GM23338 (cell line): ENCODE data around the gene DLG2. TPM values are rescaled to one million over a fixed set of nuclear protein-coding genes. Genes with fewer than 3 reads are reported as not detected.

Experiments used
- ATAC-seq: fragments of 200-7000 bp; cut with Tn5 transposase; 3 replicates; pipeline ENCODE4 v1.9.1; 2020
- DNase-seq: peaks from one replicate; pipeline ENCODE4 v3.0.0-alpha.2; 2015; ENCODE audit warnings: low spot score
- H2AFZ ChIP-seq: fragments of 200-600 bp; sonication (generic); 2 replicates; pipeline ENCODE4 v1.8.0; 2016; ENCODE audit warnings: antibody characterized with exemption, mild to moderate bottlenecking, moderate library complexity
- H3F3A ChIP-seq: fragments of 200-600 bp; sonication (generic); replicated peaks from 2 replicates; pipeline ENCODE4 v1.8.0; 2017; ENCODE audit warnings: antibody characterized with exemption, mixed run types, low read depth
- H3K27ac ChIP-seq: fragments of 200-600 bp; sonication (generic); 2 replicates; pipeline ENCODE4 v1.6.1; 2016; ENCODE audit warnings: low read depth
- H3K27me3 ChIP-seq: fragments of 200-600 bp; sonication (generic); 2 replicates; pipeline ENCODE4 v1.8.0; 2016; ENCODE audit warnings: mild to moderate bottlenecking, mixed run types, moderate library complexity; ENCODE audit not compliant: insufficient read depth
- H3K36me3 ChIP-seq: fragments of 200-600 bp; sonication (generic); 2 replicates; pipeline ENCODE4 v1.8.0; 2016; ENCODE audit warnings: mild to moderate bottlenecking; ENCODE audit not compliant: insufficient read depth
- H3K4me1 ChIP-seq: fragments of 200-600 bp; sonication (generic); 2 replicates; pipeline ENCODE4 v1.8.0; 2016; ENCODE audit warnings: mild to moderate bottlenecking, moderate library complexity; ENCODE audit not compliant: insufficient read depth
- H3K4me2 ChIP-seq: fragments of 200-600 bp; sonication (generic); 2 replicates; pipeline ENCODE4 v1.7.1; 2017; ENCODE audit warnings: mixed run types
- H3K4me3 ChIP-seq: fragments of 200-600 bp; sonication (generic); 2 replicates; pipeline ENCODE4 v1.6.1; 2016; ENCODE audit warnings: mixed run types
- H3K79me2 ChIP-seq: fragments of 200-600 bp; sonication (generic); replicated peaks from 2 replicates; pipeline ENCODE4 v1.8.0; 2017; ENCODE audit warnings: mild to moderate bottlenecking; ENCODE audit not compliant: insufficient read depth
- H3K9me2 ChIP-seq: fragments of 200-600 bp; sonication (generic); 2 replicates; pipeline ENCODE4 v1.8.0; 2017; ENCODE audit not compliant: insufficient read depth
- H4K20me1 ChIP-seq: fragments of 200-600 bp; sonication (generic); replicated peaks from 2 replicates; pipeline ENCODE4 v1.8.0; 2017; ENCODE audit warnings: mild to moderate bottlenecking; ENCODE audit not compliant: insufficient read depth
- H3K27ac Mint-ChIP-seq: 2 replicates; pipeline ENCODE4 v1.8.0; 2020; ENCODE audit warnings: inconsistent platforms, mild to moderate bottlenecking, moderate library complexity, mixed read lengths
- H3K27me3 Mint-ChIP-seq: 3 replicates; pipeline ENCODE4 v1.8.0; 2022; ENCODE audit warnings: low read depth, mild to moderate bottlenecking, moderate library complexity, mixed read lengths, inconsistent platforms; ENCODE audit not compliant: insufficient read depth, poor library complexity
- H3K36me3 Mint-ChIP-seq: 3 replicates; pipeline ENCODE4 v1.8.0; 2021; ENCODE audit warnings: low read depth, mild to moderate bottlenecking, inconsistent platforms, moderate library complexity, mixed read lengths
- H3K4me1 Mint-ChIP-seq: 3 replicates; pipeline ENCODE4 v1.8.0; 2020; ENCODE audit warnings: mild to moderate bottlenecking, inconsistent platforms, mixed read lengths
- H3K4me3 Mint-ChIP-seq: 3 replicates; pipeline ENCODE4 v1.8.0; 2021; ENCODE audit warnings: moderate library complexity, mild to moderate bottlenecking, inconsistent platforms, mixed read lengths
- H3K9me3 Mint-ChIP-seq: 3 replicates; pipeline ENCODE4 v1.8.0; 2020; ENCODE audit warnings: moderate library complexity, mild to moderate bottlenecking, inconsistent platforms, mixed read lengths
- CTCF ChIP-seq, 2 experiments: fragments of 200-600 bp in 1 of 2; sonication (generic) in 1 of 2; conservative IDR thresholded peaks; 2 replicates each; pipeline versions ENCODE4 v1.5.1 to v1.6.1; 2016 to 2017; ENCODE audit warnings: antibody characterized with exemption in 2 of 2, low read depth in 2 of 2, mild to moderate bottlenecking in 2 of 2, moderate library complexity in 1 of 2
- ETS1 ChIP-seq: IDR thresholded peaks from 2 replicates; pipeline ENCODE4 v1.6.1; 2016; ENCODE audit warnings: antibody characterized with exemption
- JUNB ChIP-seq: IDR thresholded peaks from one replicate; pipeline ENCODE4 v1.6.1; 2016; ENCODE audit warnings: antibody characterized with exemption; ENCODE audit not compliant: unreplicated experiment
- REST ChIP-seq: IDR thresholded peaks from one replicate; pipeline ENCODE4 v1.6.1; 2018; ENCODE audit warnings: antibody characterized with exemption; ENCODE audit not compliant: unreplicated experiment
- polyA plus RNA-seq: library from polyadenylated mRNA; unstranded; fragments of >200 nt; fragmentation: Nextera tagmentation; extraction: Ambion mirVana; gene quantifications from 2 replicates; pipeline ENCODE4 v1.2.1, GENCODE V29; 2016
- total RNA-seq: library from RNA; depleted of rRNA; stranded (reverse); fragments of >200 nt; shearing (Covaris generic); gene quantifications from 2 replicates; pipeline ENCODE4 v1.2.3, GENCODE V29; 2014
- TF ChIP-seq, protein P1 (sequence below): fragments of 250-450 bp; sonication (Bioruptor Pico); IDR thresholded peaks from 2 replicates; pipeline ENCODE4 v1.5.0; 2020; ENCODE audit warnings: mild to moderate bottlenecking, moderate library complexity

The DLG2 gene
- total and polyA plus RNA-seq, 2 experiments from 2014 or later = 19.8 to 21.5 TPM

- TF ChIP-seq REST (no peak), ETS1 (no peak), JUNB (no peak)
Observed at GRCh38 chr11:83674102-83674896, 1952.8 kb downstream of the DLG2 start (continued).

DNA sequence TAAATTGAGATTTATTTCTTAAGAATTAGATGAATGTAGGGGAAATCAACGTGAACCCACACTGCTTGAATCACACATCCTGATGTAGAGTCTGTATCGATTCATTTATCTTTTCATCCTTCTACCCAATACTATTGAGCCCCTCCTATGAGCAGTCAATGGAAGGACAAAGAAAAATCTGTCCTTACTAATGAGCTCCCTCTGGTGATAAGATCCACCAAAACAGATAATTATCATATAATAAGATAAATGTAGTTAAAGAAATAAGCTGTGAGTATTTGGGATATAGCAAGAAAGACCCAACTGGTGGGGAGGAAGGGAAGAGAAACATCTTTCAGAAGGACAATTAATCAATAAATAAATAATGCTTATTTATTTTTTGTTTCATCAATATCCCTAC, 1955.9 kb downstream of the DLG2 start:
- DNase-seq = no peak
- no peak overlapping the region for H3K4me2 ChIP-seq
- H3K27me3 ChIP-seq = no peaks in the 10 kb centered on the region
- Mint-ChIP-seq H3K4me1 (peaks cover 9% of the 10 kb centered on the region; the same call in 2 of the 3 replicates), H3K27me3 (no peaks in the 10 kb centered on the region), H3K9me3 (no peaks in the 10 kb centered on the region), H3K4me3 (no peak overlapping the region), H3K36me3 (no peaks in the 10 kb centered on the region), H3K27ac (no peak overlapping the region)
- no peaks in the 10 kb centered on the region for H3K36me3 ChIP-seq
- H4K20me1 ChIP-seq = no peaks in the 10 kb centered on the region
- no peaks in the 10 kb centered on the region for H3K79me2 ChIP-seq
- H3K4me3 ChIP-seq = no peak overlapping the region
- TF ChIP-seq, protein P1, sequence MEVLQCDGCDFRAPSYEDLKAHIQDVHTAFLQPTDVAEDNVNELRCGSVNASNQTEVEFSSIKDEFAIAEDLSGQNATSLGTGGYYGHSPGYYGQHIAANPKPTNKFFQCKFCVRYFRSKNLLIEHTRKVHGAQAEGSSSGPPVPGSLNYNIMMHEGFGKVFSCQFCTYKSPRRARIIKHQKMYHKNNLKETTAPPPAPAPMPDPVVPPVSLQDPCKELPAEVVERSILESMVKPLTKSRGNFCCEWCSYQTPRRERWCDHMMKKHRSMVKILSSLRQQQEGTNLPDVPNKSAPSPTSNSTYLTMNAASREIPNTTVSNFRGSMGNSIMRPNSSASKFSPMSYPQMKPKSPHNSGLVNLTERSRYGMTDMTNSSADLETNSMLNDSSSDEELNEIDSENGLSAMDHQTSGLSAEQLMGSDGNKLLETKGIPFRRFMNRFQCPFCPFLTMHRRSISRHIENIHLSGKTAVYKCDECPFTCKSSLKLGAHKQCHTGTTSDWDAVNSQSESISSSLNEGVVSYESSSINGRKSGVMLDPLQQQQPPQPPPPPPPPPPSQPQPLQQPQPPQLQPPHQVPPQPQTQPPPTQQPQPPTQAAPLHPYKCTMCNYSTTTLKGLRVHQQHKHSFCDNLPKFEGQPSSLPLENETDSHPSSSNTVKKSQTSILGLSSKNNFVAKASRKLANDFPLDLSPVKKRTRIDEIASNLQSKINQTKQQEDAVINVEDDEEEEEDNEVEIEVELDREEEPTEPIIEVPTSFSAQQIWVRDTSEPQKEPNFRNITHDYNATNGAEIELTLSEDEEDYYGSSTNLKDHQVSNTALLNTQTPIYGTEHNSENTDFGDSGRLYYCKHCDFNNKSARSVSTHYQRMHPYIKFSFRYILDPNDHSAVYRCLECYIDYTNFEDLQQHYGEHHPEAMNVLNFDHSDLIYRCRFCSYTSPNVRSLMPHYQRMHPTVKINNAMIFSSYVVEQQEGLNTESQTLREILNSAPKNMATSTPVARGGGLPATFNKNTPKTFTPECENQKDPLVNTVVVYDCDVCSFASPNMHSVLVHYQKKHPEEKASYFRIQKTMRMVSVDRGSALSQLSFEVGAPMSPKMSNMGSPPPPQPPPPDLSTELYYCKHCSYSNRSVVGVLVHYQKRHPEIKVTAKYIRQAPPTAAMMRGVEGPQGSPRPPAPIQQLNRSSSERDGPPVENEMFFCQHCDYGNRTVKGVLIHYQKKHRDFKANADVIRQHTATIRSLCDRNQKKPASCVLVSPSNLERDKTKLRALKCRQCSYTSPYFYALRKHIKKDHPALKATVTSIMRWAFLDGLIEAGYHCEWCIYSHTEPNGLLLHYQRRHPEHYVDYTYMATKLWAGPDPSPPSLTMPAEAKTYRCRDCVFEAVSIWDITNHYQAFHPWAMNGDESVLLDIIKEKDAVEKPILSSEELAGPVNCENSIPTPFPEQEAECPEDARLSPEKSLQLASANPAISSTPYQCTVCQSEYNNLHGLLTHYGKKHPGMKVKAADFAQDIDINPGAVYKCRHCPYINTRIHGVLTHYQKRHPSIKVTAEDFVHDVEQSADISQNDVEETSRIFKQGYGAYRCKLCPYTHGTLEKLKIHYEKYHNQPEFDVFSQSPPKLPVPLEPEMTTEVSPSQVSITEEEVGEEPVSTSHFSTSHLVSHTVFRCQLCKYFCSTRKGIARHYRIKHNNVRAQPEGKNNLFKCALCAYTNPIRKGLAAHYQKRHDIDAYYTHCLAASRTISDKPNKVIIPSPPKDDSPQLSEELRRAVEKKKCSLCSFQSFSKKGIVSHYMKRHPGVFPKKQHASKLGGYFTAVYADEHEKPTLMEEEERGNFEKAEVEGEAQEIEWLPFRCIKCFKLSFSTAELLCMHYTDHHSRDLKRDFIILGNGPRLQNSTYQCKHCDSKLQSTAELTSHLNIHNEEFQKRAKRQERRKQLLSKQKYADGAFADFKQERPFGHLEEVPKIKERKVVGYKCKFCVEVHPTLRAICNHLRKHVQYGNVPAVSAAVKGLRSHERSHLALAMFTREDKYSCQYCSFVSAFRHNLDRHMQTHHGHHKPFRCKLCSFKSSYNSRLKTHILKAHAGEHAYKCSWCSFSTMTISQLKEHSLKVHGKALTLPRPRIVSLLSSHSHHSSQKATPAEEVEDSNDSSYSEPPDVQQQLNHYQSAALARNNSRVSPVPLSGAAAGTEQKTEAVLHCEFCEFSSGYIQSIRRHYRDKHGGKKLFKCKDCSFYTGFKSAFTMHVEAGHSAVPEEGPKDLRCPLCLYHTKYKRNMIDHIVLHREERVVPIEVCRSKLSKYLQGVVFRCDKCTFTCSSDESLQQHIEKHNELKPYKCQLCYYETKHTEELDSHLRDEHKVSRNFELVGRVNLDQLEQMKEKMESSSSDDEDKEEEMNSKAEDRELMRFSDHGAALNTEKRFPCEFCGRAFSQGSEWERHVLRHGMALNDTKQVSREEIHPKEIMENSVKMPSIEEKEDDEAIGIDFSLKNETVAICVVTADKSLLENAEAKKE (CRISPR knock-in tag) = no peak
- TF ChIP-seq CTCF (conservative IDR thresholded peaks at IDR 0.05; ENCODE audit: low read depth in 2 of 2) = peak; percentile 28 to 34; a peak in 3 of 4 replicates
- no peak overlapping the region for H2AFZ ChIP-seq
- no peaks in the 10 kb centered on the region for H3K9me2 ChIP-seq
- H3K4me1 ChIP-seq = peaks cover 7% of the 10 kb centered on the region; the same call in 1 of the 2 replicates
- no peak for ATAC-seq
- no peak overlapping the region for H3K27ac ChIP-seq
- H3F3A ChIP-seq = no peaks in the 10 kb centered on the region
